T-helper 17 cell (primary cell): ENCODE data around the gene THSD7B. TPM values are rescaled to one million over a fixed set of nuclear protein-coding genes. Genes with fewer than 3 reads are reported as not detected.

Source experiments
- ATAC-seq: fragments of 150-1000 bp; cut with Tn5 transposase; 2 replicates; pipeline ENCODE4 v1.10.0; 2021; ENCODE audit warnings: mild to moderate bottlenecking, moderate library complexity
- DNase-seq, 3 donors: peaks; one replicate each; pipeline versions ENCODE4 v3.0.0 to v3.0.0-alpha.2; 2020 to 2021
- H3K9me3 ChIP-seq: one replicate; pipeline ENCODE4 v1.7.0; 2013; ENCODE audit warnings: low read length, mild to moderate bottlenecking; ENCODE audit not compliant: control insufficient read depth, poor library complexity, severe bottlenecking
- H3K27ac Mint-ChIP-seq: one replicate; pipeline ENCODE4 v1.8.0; 2022; ENCODE audit warnings: mild to moderate bottlenecking, moderate library complexity, mixed read lengths
- H3K27me3 Mint-ChIP-seq: one replicate; pipeline ENCODE4 v1.8.0; 2022; ENCODE audit warnings: mixed read lengths
- H3K36me3 Mint-ChIP-seq: one replicate; pipeline ENCODE4 v1.8.0; 2022; ENCODE audit warnings: low read depth, mixed read lengths
- H3K4me1 Mint-ChIP-seq: one replicate; pipeline ENCODE4 v1.8.0; 2022; ENCODE audit warnings: mild to moderate bottlenecking, mixed read lengths
- H3K4me3 Mint-ChIP-seq: one replicate; pipeline ENCODE4 v1.8.0; 2022; ENCODE audit warnings: mild to moderate bottlenecking, moderate library complexity, mixed read lengths
- total RNA-seq, 4 donors: library from RNA in 2 of 4; stranded (reverse) in 2 of 4; gene quantifications; one replicate each; pipeline ENCODE4 v1.2.3 and lab custom pipeline; 2022 to 2026

THSD7B gene
- total RNA-seq, 2 donors from 2014 or later, result not detected

DNA sequence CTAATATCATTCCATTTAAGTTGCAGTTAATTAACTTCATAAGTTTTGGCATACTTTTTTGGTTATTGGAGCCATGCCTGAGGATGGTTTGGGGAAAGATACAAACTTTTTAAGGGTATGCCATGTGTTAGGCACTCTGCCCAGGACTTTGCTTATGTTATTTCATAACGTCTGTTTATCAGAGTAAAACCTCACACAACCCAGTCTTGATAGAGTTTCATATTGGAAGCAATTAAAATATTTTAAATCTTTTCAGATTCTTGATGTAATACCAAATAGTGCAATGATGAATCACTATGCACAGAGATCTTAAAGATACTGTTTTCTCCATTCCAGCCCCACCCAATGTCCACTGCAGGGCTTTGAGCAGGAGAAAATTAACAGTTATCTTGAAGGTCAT is 669.8 kb downstream of the THSD7B start:
- no peak overlapping the region for H3K4me3 Mint-ChIP-seq
- H3K9me3 ChIP-seq, result no peaks in the 10 kb centered on the region
- no peaks in the 10 kb centered on the region for H3K36me3 Mint-ChIP-seq
- no peaks in the 10 kb centered on the region for H3K4me1 Mint-ChIP-seq
- no peak overlapping the region for H3K27ac Mint-ChIP-seq
- DNase-seq (no peak), ATAC-seq (no peak)
- no peaks in the 10 kb centered on the region for H3K27me3 Mint-ChIP-seq

DNA sequence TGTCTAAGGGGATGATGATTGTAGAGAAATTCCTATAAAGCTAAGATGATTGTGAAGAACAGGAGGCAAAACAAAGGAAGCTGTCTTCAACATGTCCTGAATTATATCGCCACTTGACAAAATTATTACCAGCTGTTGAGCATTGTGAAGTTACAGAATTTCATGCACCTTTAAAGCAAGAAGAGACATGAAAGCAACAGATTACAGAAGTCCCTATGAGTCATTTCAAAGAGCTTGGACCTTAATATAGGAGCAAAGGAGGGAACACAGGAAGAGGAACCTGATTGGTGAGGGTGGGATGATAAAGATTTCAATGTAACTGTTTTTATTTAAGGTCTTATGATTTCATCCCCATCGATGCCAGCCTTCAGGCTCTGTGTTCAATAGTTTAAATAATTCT is 672.0 kb downstream of the THSD7B start:
- DNase-seq (no peak), ATAC-seq (no peak)
- Mint-ChIP-seq H3K27ac (no peak overlapping the region), H3K27me3 (no peaks in the 10 kb centered on the region), H3K4me3 (no peak overlapping the region), H3K4me1 (no peaks in the 10 kb centered on the region), H3K36me3 (no peaks in the 10 kb centered on the region)
- H3K9me3 ChIP-seq, result no peaks in the 10 kb centered on the region

DNA sequence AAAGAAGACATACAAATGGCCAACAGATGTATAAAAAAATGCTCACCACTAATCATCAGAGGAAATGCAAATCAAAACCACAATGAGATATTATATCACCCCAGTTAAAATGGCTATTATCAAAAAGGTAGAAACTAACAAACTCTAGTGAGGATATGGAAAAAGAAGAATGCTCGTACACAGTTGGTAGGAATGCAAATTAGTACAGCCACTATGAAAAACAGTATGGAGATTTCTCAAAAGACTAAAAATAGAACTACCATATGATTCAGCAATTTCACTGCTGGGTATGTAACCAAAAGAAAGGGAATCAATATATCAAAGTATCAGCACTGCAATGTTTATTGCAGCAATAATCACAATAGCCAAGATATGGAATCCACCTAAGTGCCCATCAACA is 679.6 kb downstream of the THSD7B start:
- Mint-ChIP-seq H3K27ac (no peak overlapping the region), H3K4me1 (no peaks in the 10 kb centered on the region), H3K4me3 (no peak overlapping the region), H3K36me3 (no peaks in the 10 kb centered on the region), H3K27me3 (no peaks in the 10 kb centered on the region)
- no peak for DNase-seq
- no peaks in the 10 kb centered on the region for H3K9me3 ChIP-seq
- ATAC-seq, result no peak

DNA sequence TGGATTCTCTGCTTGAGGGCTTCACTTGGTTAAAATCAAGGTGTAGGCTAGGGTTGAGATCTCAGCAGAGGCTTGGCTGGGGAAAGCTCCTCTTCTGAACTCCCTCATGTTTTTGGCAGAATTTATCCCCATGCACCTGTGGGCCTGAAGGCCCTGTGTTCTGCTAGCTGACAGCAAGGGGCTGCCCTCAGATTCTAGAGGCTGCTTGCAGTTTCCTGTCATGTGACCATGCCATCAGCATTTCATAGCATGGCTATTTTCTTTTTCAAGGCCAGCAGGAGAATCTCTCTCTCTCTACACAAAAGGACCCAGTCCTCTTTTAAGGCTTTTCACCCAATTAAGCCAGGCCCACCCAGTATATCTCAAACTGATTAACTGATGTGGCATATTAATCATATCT is 684.1 kb downstream of the THSD7B start:
- H3K36me3 Mint-ChIP-seq, result no peaks in the 10 kb centered on the region
- no peak overlapping the region for H3K27ac Mint-ChIP-seq
- no peak for ATAC-seq
- no peak overlapping the region for H3K4me3 Mint-ChIP-seq
- H3K9me3 ChIP-seq, result no peaks in the 10 kb centered on the region
- no peak for DNase-seq
- H3K4me1 Mint-ChIP-seq, result no peaks in the 10 kb centered on the region
- no peaks in the 10 kb centered on the region for H3K27me3 Mint-ChIP-seq

DNA sequence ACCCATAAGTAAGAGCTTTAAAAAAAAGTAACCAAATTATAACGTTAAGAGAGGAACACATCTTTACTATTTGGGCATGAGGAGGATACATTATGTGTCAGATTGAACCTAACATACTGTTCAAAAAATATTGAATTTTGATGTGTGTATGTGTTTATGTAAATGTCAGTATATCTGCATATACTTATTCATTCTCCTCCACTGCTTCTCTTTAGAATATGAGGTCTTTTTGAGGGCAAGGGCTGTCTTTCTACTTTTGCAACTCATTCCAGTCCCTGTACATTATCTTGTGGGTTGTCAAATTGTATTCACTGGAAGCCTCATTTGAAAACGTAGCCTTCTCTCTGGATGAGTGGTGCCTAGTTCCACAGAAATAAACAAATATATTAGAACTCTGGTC is 689.5 kb downstream of the THSD7B start:
- Mint-ChIP-seq H3K4me3 (no peak overlapping the region), H3K27ac (no peak overlapping the region), H3K4me1 (no peaks in the 10 kb centered on the region), H3K36me3 (no peaks in the 10 kb centered on the region), H3K27me3 (no peaks in the 10 kb centered on the region)
- H3K9me3 ChIP-seq, result no peaks in the 10 kb centered on the region
- ATAC-seq (no peak), DNase-seq (no peak)

DNA sequence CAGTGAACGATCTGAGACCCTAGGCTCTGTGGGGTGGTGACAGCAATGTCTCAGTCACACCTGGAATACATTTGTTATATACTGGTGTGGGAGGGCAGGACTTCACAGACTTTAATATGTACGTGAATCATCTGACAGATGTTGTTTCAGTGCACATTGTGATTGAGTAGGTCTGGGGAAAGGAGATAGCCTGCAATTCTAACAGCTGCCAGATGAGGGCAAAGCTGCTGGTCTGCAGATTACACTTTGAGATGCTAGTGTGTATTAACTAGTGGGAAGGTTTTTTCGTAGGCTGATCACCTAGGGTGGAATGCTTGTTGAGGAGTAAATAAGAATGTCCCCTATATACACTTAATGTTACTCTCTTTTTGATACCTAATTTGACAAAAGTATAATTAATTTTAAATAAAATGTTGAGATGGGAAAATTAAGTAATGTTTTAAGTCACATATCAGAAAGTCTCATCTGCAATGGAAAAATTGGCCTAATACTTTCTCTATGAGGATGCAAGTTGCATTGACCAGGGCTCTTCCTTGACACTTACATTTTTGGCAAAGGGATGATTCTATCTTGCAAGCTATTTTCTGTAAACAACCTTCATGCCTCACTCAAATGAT is 702.0 kb downstream of the THSD7B start:
- ATAC-seq, result no peak
- Mint-ChIP-seq H3K27ac (no peak overlapping the region), H3K27me3 (no peaks in the 10 kb centered on the region), H3K4me3 (no peak overlapping the region), H3K4me1 (no peaks in the 10 kb centered on the region), H3K36me3 (no peaks in the 10 kb centered on the region)
- H3K9me3 ChIP-seq, result no peaks in the 10 kb centered on the region
- DNase-seq, result no peak

DNA sequence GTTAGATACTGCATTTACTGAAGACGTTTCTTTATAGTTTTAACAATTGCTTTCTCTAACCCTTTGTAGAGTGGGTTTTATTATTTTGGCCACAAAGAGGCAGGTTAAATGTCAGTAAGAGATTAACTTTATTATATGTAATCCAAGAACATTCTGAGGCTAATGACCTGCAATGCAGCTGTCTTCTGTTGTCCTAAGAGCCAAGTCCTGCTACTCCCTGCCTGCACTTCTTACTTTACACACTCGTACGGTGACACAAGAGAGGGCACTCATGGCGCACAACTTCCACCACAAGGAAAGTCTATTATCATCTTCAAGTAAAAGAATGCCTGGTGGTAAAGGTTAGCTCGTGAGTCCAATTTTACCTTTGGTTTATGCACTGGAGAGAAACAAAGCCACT is 727.9 kb downstream of the THSD7B start:
- no peaks in the 10 kb centered on the region for H3K36me3 Mint-ChIP-seq
- H3K9me3 ChIP-seq, result no peaks in the 10 kb centered on the region
- no peak for DNase-seq
- H3K27ac Mint-ChIP-seq, result no peak overlapping the region
- H3K27me3 Mint-ChIP-seq, result no peaks in the 10 kb centered on the region
- no peak for ATAC-seq
- no peak overlapping the region for H3K4me3 Mint-ChIP-seq
- no peaks in the 10 kb centered on the region for H3K4me1 Mint-ChIP-seq

DNA sequence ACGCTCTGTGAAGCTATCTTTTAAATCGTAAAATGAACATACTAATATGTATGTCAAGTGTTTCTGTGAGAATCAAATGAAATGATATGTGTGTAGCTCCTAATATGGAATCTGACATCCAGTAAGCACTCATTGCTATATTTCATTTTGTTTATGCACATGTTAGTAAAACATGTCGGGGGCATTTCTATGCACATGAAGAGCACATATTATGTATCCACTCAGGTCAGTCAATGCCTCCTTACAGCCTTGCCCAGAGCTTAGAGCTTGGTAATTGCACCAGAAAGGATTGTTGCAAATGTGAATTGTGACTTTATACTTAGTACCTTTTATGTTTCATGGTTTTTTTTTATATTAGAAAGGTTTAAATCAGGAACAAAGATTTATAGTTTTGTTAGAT is 735.3 kb downstream of the THSD7B start:
- DNase-seq (no peak), ATAC-seq (no peak)
- no peaks in the 10 kb centered on the region for H3K4me1 Mint-ChIP-seq
- no peaks in the 10 kb centered on the region for H3K9me3 ChIP-seq
- H3K27me3 Mint-ChIP-seq, result no peaks in the 10 kb centered on the region
- no peak overlapping the region for H3K27ac Mint-ChIP-seq
- no peaks in the 10 kb centered on the region for H3K36me3 Mint-ChIP-seq
- H3K4me3 Mint-ChIP-seq, result no peak overlapping the region

DNA sequence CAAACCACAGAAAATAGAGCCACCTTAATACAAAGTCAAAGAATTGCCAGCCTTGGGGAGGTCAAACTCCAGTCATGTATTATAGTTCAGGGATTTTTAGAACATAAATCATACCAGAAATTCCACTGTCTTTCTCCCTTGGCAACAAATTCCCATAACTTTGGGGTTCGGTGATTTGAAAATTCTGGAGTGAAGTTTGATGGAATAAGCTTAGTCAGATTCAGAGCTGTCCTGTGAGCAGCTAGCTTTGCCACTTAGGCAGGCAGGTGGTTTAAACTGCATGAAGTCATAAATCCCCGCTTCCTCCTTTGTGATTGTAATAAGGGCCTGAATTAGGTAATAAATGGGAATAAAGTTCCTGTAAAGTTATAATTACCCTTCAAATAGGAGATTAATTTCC is 741.9 kb downstream of the THSD7B start:
- DNase-seq, result no peak
- no peaks in the 10 kb centered on the region for H3K9me3 ChIP-seq
- Mint-ChIP-seq H3K4me1 (no peaks in the 10 kb centered on the region), H3K4me3 (no peak overlapping the region), H3K27ac (no peak overlapping the region), H3K27me3 (no peaks in the 10 kb centered on the region), H3K36me3 (no peaks in the 10 kb centered on the region)
- ATAC-seq, result no peak

DNA sequence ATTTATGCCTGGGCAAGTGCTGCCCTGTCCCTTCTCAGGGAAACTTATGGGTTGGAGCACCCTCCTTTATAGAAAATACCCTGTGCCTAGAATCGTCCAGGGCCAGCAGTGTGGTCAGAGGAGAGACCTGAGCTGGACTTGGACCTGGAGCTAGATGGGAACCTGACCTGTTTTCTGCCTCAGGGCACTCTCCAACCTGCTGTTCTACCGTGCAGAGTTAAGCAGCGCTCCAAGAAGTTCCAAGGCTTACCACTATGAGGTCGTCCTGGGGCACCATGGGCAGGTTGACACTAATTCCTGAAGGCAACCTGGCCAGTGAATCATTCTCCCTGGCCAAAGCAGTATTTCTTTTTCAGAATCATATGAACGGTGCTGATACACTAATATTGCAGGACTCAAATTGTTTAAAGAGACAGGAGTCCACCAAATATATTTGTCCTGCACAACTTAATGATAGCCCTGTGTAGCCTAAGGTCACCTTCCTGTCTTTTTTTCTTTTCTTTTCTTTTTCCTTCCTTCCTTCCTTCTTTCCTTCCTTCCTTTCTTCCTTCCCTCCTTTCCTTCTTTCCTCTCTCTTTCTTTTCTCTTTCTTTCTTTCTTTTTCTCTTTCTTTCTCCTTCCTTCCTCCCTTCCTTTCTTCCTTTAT is 743.5 kb downstream of the THSD7B start:
- H3K4me1 Mint-ChIP-seq, result no peaks in the 10 kb centered on the region
- no peaks in the 10 kb centered on the region for H3K27me3 Mint-ChIP-seq
- H3K9me3 ChIP-seq, result no peaks in the 10 kb centered on the region
- no peak overlapping the region for H3K4me3 Mint-ChIP-seq
- H3K27ac Mint-ChIP-seq, result no peak overlapping the region
- DNase-seq, result no peak
- H3K36me3 Mint-ChIP-seq, result no peaks in the 10 kb centered on the region
- no peak for ATAC-seq

DNA sequence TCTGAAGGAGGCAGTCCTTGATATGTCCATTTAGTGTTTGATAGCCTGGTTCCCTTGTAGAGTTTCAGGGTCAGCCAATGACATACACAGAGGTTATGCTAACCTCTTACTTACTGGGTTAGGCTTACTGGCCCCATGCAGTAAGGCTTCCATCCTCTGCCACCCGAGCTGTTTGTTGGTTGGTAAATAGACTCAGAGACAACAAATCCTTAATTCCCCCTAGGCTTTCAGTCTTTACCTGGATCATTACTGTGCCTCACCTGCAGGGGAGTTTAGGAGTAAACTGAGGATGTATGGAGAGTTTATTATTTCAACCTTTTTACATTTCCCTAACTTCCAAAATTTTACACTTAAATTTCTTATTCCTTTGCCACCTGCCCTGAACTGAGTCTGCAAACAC is 746.2 kb downstream of the THSD7B start:
- Mint-ChIP-seq H3K27ac (no peak overlapping the region), H3K36me3 (no peaks in the 10 kb centered on the region), H3K4me1 (no peaks in the 10 kb centered on the region), H3K27me3 (no peaks in the 10 kb centered on the region), H3K4me3 (no peak overlapping the region)
- no peak for DNase-seq
- no peaks in the 10 kb centered on the region for H3K9me3 ChIP-seq
- ATAC-seq, result no peak

DNA sequence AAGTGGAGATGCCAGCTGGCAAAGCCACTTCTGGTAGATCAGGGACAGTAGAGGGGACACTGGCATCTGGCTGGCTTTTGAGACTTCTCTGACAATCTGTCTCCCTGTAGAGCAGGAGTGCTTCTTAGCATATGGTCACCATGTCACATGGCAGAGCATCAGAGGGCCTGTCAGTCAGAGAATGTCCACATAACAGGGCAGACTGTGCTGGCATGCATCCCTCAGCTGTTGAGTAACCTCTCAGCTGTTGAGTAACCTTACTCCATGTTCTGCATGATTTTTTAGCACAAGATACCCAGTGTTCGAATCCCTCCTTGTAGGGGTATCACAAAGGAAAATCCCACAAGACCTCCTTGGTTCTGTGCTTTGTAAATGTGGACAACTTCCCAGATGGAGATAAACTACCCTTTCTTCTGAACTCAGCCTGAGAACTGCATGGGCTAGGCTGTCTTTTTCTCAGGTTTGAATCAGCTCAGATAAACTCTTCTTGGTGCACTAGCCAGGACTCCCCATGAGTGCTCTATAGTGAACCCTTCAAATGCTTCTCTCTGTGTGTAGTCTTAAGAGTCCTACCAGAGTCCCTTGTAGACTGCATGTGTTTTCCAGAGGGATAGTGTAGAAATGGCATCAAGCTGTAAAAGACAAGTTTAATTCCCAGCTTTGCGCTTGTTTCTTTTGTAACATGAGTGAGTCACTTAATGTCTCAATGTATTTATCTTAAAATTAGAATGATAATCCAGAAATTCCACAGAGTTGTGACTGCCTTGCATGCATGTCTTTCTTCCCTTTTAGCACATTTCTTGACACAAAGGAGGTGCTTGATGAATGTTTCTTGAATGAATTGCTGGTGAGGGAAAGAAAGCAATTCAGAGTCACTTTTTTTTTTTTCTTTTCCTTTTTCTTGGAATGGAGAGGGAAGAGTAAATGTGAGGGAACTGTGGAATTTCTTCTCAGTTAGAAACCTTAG is 756.6 kb downstream of the THSD7B start:
- DNase-seq (no peak), ATAC-seq (no peak)
- Mint-ChIP-seq H3K27me3 (no peaks in the 10 kb centered on the region), H3K4me1 (no peaks in the 10 kb centered on the region), H3K4me3 (no peak overlapping the region), H3K36me3 (no peaks in the 10 kb centered on the region), H3K27ac (no peak overlapping the region)
- H3K9me3 ChIP-seq, result no peaks in the 10 kb centered on the region

DNA sequence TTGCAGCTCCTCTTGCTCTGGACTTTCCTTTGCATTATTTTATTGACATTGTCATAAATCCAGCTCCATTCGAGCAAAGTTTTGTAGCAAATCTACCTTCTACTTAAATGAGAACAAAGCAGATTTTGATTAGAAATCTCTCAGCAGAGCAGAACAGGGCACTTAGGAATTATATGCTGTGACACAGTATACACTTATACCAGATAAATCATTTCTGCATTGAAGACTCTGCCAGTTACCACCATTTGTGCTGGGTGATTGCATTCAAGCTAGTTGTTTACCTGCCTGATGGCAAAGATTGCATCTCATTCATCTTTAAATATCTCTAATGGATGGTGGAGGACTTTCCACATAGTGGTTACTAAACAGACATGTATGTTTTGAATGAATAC is 757.3 kb downstream of the THSD7B start:
- no peaks in the 10 kb centered on the region for H3K9me3 ChIP-seq
- no peak overlapping the region for H3K4me3 Mint-ChIP-seq
- ATAC-seq (no peak), DNase-seq (no peak)
- no peaks in the 10 kb centered on the region for H3K27me3 Mint-ChIP-seq
- no peaks in the 10 kb centered on the region for H3K4me1 Mint-ChIP-seq
- no peaks in the 10 kb centered on the region for H3K36me3 Mint-ChIP-seq
- no peak overlapping the region for H3K27ac Mint-ChIP-seq
